Activated CD4-positive, CD25-positive, alpha-beta regulatory T cell treated with anti-CD3 and anti-CD28 coated beads, Interleukin-2, amount 50 U/mL, for 24 hours (primary cell): ENCODE results near the gene PPP2R5A.
"Not testable (repeated sequence)": the region's sequence is repeated elsewhere in the genome, so short reads cannot be mapped to it uniquely, and the experiment has no call there.

ENCODE experiments used
- ATAC-seq, 2 donors: fragments of 150-1000 bp; cut with Tn5 transposase; one replicate each; pipeline ENCODE4 v1.10.0; 2021; ENCODE audit warnings: mild to moderate bottlenecking in 1 of 2, moderate library complexity in 1 of 2

The PPP2R5A gene

GRCh38 chr1:212302745-212303383, 17.7 kb downstream of the PPP2R5A start:
- ATAC-seq, result peak; percentile 60 to 72

- no peak for ATAC-seq
Measured at GRCh38 chr1:212305342-212305741, 20.1 kb downstream of the PPP2R5A start.

GRCh38 chr1:212305984-212306452, 20.8 kb downstream of the PPP2R5A start:
- not testable (repeated sequence) for ATAC-seq

GRCh38 chr1:212309967-212310366, 24.8 kb downstream of the PPP2R5A start:
- ATAC-seq, result no peak

- no peak for ATAC-seq
Measured at GRCh38 chr1:212310383-212310782, 25.2 kb downstream of the PPP2R5A start.

GRCh38 chr1:212311836-212312497, 26.8 kb downstream of the PPP2R5A start:
- no peak for ATAC-seq

GRCh38 chr1:212313616-212314015, 28.4 kb downstream of the PPP2R5A start:
- no peak for ATAC-seq

GRCh38 chr1:212315184-212315583, 30.0 kb downstream of the PPP2R5A start:
- ATAC-seq, result peak; percentile 41 to 65

- peak; percentile 70 to 78 for ATAC-seq
Measured at GRCh38 chr1:212315907-212316306, 30.7 kb downstream of the PPP2R5A start.

- ATAC-seq, result no peak
Measured at GRCh38 chr1:212317916-212318315, 32.7 kb downstream of the PPP2R5A start.

- not testable (repeated sequence) for ATAC-seq
Measured at GRCh38 chr1:212321031-212321430, 35.8 kb downstream of the PPP2R5A start.

- ATAC-seq, result no peak
Measured at GRCh38 chr1:212323066-212323465, 37.9 kb downstream of the PPP2R5A start.

GRCh38 chr1:212326541-212326940, 41.3 kb downstream of the PPP2R5A start:
- ATAC-seq, result no peak

GRCh38 chr1:212328248-212328647, 43.0 kb downstream of the PPP2R5A start:
- ATAC-seq, result no peak

- ATAC-seq, result no peak
Measured at GRCh38 chr1:212329105-212329504, 43.9 kb downstream of the PPP2R5A start.

GRCh38 chr1:212341090-212341489, 55.9 kb downstream of the PPP2R5A start:
- no peak for ATAC-seq

GRCh38 chr1:212344905-212345304, 59.7 kb downstream of the PPP2R5A start:
- no peak for ATAC-seq

GRCh38 chr1:212346601-212347000, 61.4 kb downstream of the PPP2R5A start:
- ATAC-seq, result no peak

- no peak for ATAC-seq
Measured at GRCh38 chr1:212351588-212352362, 66.6 kb downstream of the PPP2R5A start.

- no peak for ATAC-seq
Measured at GRCh38 chr1:212353181-212353580, 68.0 kb downstream of the PPP2R5A start.

GRCh38 chr1:212354464-212354863, 69.3 kb downstream of the PPP2R5A start:
- ATAC-seq, result no peak

- ATAC-seq, result no peak
Measured at GRCh38 chr1:212355230-212355969, 70.2 kb downstream of the PPP2R5A start.
